ENCODE data around the gene VTI1A. TPM values are rescaled to one million over a fixed set of nuclear protein-coding genes. Genes with fewer than 3 reads are reported as not detected.

Gene VTI1A
- total and polyA plus RNA-seq, 7 donors: 10.8 to 80.3 (median 36.8) TPM

- Histone ChIP-seq H3K36me3 (peaks cover 0 to 32% (median 3%) of the 10 kb centered on the region in 4 donors), H3K27ac (peak overlapping the region; percentile 86 to 92 (median 89)), H3K27me3 (no peaks in the 10 kb centered on the region), H3K4me3 (peak overlapping the region; percentile 66 to 91 (median 79)), H3K4me1 (peaks cover 0 to 28% (median 25%) of the 10 kb centered on the region in 4 donors), H3K9me3 (no peaks in the 10 kb centered on the region)
- no peak for DNase-seq
- TF ChIP-seq POLR2A (IDR thresholded peaks at IDR 0.05) (peak; percentile 16 to 48), POLR2AphosphoS5 (IDR thresholded peaks at IDR 0.05) (no peak)
- intact Hi-C loops (cut with DNase I): loop anchor here (5.0 kb wide), 1 partner anchor 264 kb away; the partner anchor contains the start of gene GPAM
- WGBS, 2 donors: 1 to 5% methylated on average over 20 of the region's 20 CpGs
Observed at GRCh38 chr10:112446055-112446854, 760 bp upstream of the VTI1A start.

- no peaks in the 10 kb centered on the region for H3K9me3 ChIP-seq
- H3K4me1 ChIP-seq: peaks cover 0 to 28% (median 25%) of the 10 kb centered on the region in 4 donors
Observed at GRCh38 chr10:112447620-112447928, 559 bp downstream of the VTI1A start.

GRCh38 chr10:112448888-112449287, 1.9 kb downstream of the VTI1A start:
- intact Hi-C loops (cut with DNase I): loop anchor here (5.0 kb wide), 1 partner anchor 267 kb away; the partner anchor contains the start of gene GPAM
- DNase-seq: no peak
- no peak for TF ChIP-seq POLR2A (IDR thresholded peaks at IDR 0.05)
- TF ChIP-seq POLR2AphosphoS5 (IDR thresholded peaks at IDR 0.05): no peak
- no peak for TF ChIP-seq EP300 (IDR thresholded peaks at IDR 0.05)
- no peak for TF ChIP-seq CTCF (IDR thresholded peaks at IDR 0.05)
- no peaks in the 10 kb centered on the region for H3K9me3 ChIP-seq
- no peak overlapping the region for H3K27ac ChIP-seq
- no peaks in the 10 kb centered on the region for H3K27me3 ChIP-seq
- H3K4me3 ChIP-seq: no peak overlapping the region
- WGBS, 2 donors: 85 to 88% methylated on average over 4 of the region's 4 CpGs
- peaks cover 0 to 10% (median 0%) of the 10 kb centered on the region in 4 donors for H3K36me3 ChIP-seq
- H3K4me1 ChIP-seq: peaks cover 0 to 28% (median 25%) of the 10 kb centered on the region in 4 donors

More at GRCh38 chr10:112447620-112447928, 559 bp downstream of the VTI1A start:
- intact Hi-C loops (cut with DNase I): loop anchor here (5.0 kb wide), 1 partner anchor 265 kb away; the partner anchor contains the start of gene GPAM
- peaks cover 0 to 19% (median 0%) of the 10 kb centered on the region in 4 donors for H3K36me3 ChIP-seq
- TF ChIP-seq POLR2AphosphoS5 (IDR thresholded peaks at IDR 0.05) (no peak), CTCF (IDR thresholded peaks at IDR 0.05) (no peak), POLR2A (IDR thresholded peaks at IDR 0.05) (no peak), EP300 (IDR thresholded peaks at IDR 0.05) (no peak)
- no peak for DNase-seq
- 1 to 3% methylated on average over 10 of the region's 10 CpGs for WGBS, 2 donors
- H3K27ac ChIP-seq: peak overlapping the region; percentile 86 to 92 (median 89)
- no peaks in the 10 kb centered on the region for H3K27me3 ChIP-seq
- peak overlapping the region; percentile 66 to 91 (median 79) for H3K4me3 ChIP-seq

GRCh38 chr10:112454910-112455779, 8.1 kb downstream of the VTI1A start:
- Histone ChIP-seq H3K27ac (no peak overlapping the region), H3K4me1 (no peaks in the 10 kb centered on the region), H3K36me3 (no peaks in the 10 kb centered on the region), H3K4me3 (no peak overlapping the region), H3K9me3 (no peaks in the 10 kb centered on the region), H3K27me3 (no peaks in the 10 kb centered on the region)
- TF ChIP-seq EP300 (IDR thresholded peaks at IDR 0.05): no peak
- no peak for TF ChIP-seq CTCF (IDR thresholded peaks at IDR 0.05)
- TF ChIP-seq POLR2A (IDR thresholded peaks at IDR 0.05): no peak
- intact Hi-C loops (cut with DNase I): no loop called here
- WGBS, 2 donors: 60 to 83% methylated on average over 2 of the region's 3 CpGs
- no peak for DNase-seq

- intact Hi-C loops (cut with DNase I): no loop called here
- TF ChIP-seq POLR2A (IDR thresholded peaks at IDR 0.05): no peak
- no peak for TF ChIP-seq CTCF (IDR thresholded peaks at IDR 0.05)
- TF ChIP-seq EP300 (IDR thresholded peaks at IDR 0.05): no peak
- TF ChIP-seq POLR2AphosphoS5 (IDR thresholded peaks at IDR 0.05): no peak
- 98% methylated on average over 2 of the region's 2 CpGs for WGBS, 2 donors
Observed at GRCh38 chr10:112456533-112456932, 9.5 kb downstream of the VTI1A start.

More at GRCh38 chr10:112456533-112456932, 9.5 kb downstream of the VTI1A start:
- no peak overlapping the region for H3K27ac ChIP-seq
- H3K4me1 ChIP-seq: no peaks in the 10 kb centered on the region
- DNase-seq: no peak
- H3K4me3 ChIP-seq: no peak overlapping the region
- peaks cover 0 to 9% (median 0%) of the 10 kb centered on the region in 4 donors for H3K36me3 ChIP-seq
- H3K27me3 ChIP-seq: no peaks in the 10 kb centered on the region
- H3K9me3 ChIP-seq: no peaks in the 10 kb centered on the region

Measured in sigmoid colon (tissue), 7 donors.